Omental fat pad (tissue), 4 donors: ENCODE data around the gene SRR. TPM values are rescaled to one million over a fixed set of nuclear protein-coding genes. Genes with fewer than 3 reads are reported as not detected.

ENCODE experiments used
- ATAC-seq: fragments of 150-250 bp; one replicate; pipeline ENCODE4 v1.9.1; 2016; ENCODE audit warnings: mild to moderate bottlenecking, moderate library complexity; ENCODE audit not compliant: low FRiP score
- DNase-seq: peaks from one replicate; pipeline ENCODE4 v3.0.0-alpha.2; 2019; ENCODE audit warnings: low spot score
- CTCF ChIP-seq, 3 donors: fragments of 450-650 bp; IDR thresholded peaks; one replicate each; pipeline ENCODE4 v1.5.1; 2016 to 2017; ENCODE audit warnings: antibody characterized with exemption in 3 of 3, mild to moderate bottlenecking in 3 of 3, moderate library complexity in 2 of 3
- total RNA-seq, 4 donors: library from RNA; depleted of rRNA; stranded (reverse); fragments of >200 nt; gene quantifications; one replicate each; pipeline ENCODE4 v1.1.0, GENCODE V29; 2016

Gene SRR
- total RNA-seq, 4 donors from 2014 or later: 5.0 to 14.9 (median 7.2) TPM

GRCh38 chr17:2295575-2295974 is 8.2 kb upstream of the SRR start:
- no peak for ATAC-seq
- DNase-seq: no peak
- TF ChIP-seq CTCF (IDR thresholded peaks at IDR 0.05): no peak

GRCh38 chr17:2297023-2297422 is 6.7 kb upstream of the SRR start:
- DNase-seq (no peak), ATAC-seq (no peak)

GRCh38 chr17:2299136-2299535 is 4.6 kb upstream of the SRR start:
- no peak for DNase-seq
- ATAC-seq: no peak
- TF ChIP-seq CTCF (IDR thresholded peaks at IDR 0.05): no peak

More at GRCh38 chr17:2297023-2297422, 6.7 kb upstream of the SRR start:
- no peak for TF ChIP-seq CTCF (IDR thresholded peaks at IDR 0.05)

- DNase-seq (no peak), ATAC-seq (no peak)
- no peak for TF ChIP-seq CTCF (IDR thresholded peaks at IDR 0.05)
These were observed 4.0 kb upstream of the SRR start for GRCh38 chr17:2299756-2300155.

- no peak for TF ChIP-seq CTCF (IDR thresholded peaks at IDR 0.05)
- ATAC-seq (peak; percentile 6), DNase-seq (no peak)
These were observed 959 bp upstream of the SRR start for GRCh38 chr17:2302778-2303203.

GRCh38 chr17:2304931-2305330 is 1.2 kb downstream of the SRR start:
- no peak for DNase-seq
- ATAC-seq: no peak
- no peak for TF ChIP-seq CTCF (IDR thresholded peaks at IDR 0.05)

GRCh38 chr17:2309338-2310154 is 5.8 kb downstream of the SRR start:
- ATAC-seq: no peak
- no peak for TF ChIP-seq CTCF (IDR thresholded peaks at IDR 0.05)
- DNase-seq: no peak
